ENCODE results near the gene MRPS30. TPM values are rescaled to one million over a fixed set of nuclear protein-coding genes. Genes with fewer than 3 reads are reported as not detected.
"Not testable (repeated sequence)": the region's sequence is repeated elsewhere in the genome, so short reads cannot be mapped to it uniquely, and the experiment has no call there.

The MRPS30 gene
- total and polyA plus RNA-seq, 11 donors, result 45.7 to 139 (median 74.0) TPM

DNA sequence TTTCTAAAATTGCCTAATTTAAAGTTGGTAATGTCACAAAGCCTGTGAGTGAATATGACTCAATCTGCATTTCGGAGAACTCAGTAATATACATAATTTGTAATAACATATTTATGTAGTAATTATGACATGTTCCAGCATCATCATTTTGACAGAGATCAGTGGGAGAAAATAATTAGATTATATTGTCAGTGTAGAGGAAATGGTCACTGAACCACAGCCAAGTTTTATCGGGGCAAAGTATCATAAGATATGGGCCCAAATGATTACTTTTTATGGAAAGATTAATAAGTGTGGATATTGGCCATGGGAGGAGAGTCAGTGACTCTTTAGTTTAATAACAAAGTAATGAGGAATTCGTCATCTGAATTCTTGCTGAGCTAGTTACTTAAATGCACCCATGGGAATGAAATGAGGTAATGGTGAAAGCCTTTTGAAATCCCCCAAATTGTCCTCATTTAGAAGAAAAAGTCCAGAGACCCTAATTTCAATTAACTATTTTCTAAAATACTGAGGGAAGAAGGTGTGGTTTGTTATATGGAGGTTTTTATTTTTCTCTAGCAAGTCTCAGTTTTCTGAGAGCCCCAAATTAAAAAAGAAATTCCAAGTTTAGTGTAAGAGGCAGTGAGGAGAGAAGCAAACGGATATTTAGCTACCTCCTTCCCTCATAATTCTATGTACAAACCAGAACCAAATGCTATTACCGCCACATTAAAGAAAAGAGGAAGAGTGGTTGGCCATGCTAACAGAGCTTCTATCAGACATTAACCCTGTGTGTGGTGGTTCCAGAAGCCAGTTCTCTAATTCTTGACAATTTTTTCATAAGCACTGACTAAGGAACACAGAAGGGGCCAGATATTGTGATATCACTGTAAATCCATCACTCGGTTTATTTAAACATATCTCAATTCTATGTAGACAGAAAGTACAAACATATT is 37.7 kb upstream of the MRPS30 start:
- no peaks in the 10 kb centered on the region for H3K36me3 ChIP-seq
- 56 to 67% (median 58%) methylated on average over 6 of the region's 6 CpGs for WGBS, 4 donors
- intact Hi-C loops (cut with DNase I), result loop anchor here in 9 of 10 donors (5.0 to 10.0 kb wide), 6 partner anchors 234 to 1136 kb away; no protein-coding TSS in a partner anchor
- H3K9me3 ChIP-seq, result no peaks in the 10 kb centered on the region
- H3K27me3 ChIP-seq, result no peaks in the 10 kb centered on the region
- H3K4me3 ChIP-seq, result no peak overlapping the region
- TF ChIP-seq POLR2A (IDR thresholded peaks at IDR 0.05), result no peak
- TF ChIP-seq, protein P1, sequence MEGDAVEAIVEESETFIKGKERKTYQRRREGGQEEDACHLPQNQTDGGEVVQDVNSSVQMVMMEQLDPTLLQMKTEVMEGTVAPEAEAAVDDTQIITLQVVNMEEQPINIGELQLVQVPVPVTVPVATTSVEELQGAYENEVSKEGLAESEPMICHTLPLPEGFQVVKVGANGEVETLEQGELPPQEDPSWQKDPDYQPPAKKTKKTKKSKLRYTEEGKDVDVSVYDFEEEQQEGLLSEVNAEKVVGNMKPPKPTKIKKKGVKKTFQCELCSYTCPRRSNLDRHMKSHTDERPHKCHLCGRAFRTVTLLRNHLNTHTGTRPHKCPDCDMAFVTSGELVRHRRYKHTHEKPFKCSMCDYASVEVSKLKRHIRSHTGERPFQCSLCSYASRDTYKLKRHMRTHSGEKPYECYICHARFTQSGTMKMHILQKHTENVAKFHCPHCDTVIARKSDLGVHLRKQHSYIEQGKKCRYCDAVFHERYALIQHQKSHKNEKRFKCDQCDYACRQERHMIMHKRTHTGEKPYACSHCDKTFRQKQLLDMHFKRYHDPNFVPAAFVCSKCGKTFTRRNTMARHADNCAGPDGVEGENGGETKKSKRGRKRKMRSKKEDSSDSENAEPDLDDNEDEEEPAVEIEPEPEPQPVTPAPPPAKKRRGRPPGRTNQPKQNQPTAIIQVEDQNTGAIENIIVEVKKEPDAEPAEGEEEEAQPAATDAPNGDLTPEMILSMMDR (IDR thresholded peaks at IDR 0.05), result no peak
- ATAC-seq, result peak in 1 of 4 donors; percentile 50
- no peaks in the 10 kb centered on the region for H3K4me1 ChIP-seq
- DNase-seq, result no peak
- no peak overlapping the region for H3K27ac ChIP-seq

GRCh38 chr5:44772397-44772796 is 36.4 kb upstream of the MRPS30 start:
- DNase-seq, ATAC-seq, H3K9me3 ChIP-seq, H3K4me1 ChIP-seq, H3K4me3 ChIP-seq, H3K27ac ChIP-seq, H3K27me3 ChIP-seq, H3K36me3 ChIP-seq: not testable (repeated sequence)
- WGBS, 4 donors, result 96 to 98% (median 97%) methylated on average over 11 of the region's 11 CpGs
- intact Hi-C loops (cut with DNase I), result loop anchor here in 9 of 10 donors (5.0 to 10.0 kb wide), 6 partner anchors 235 to 1138 kb away; no protein-coding TSS in a partner anchor

- ATAC-seq, result peak in 1 of 4 donors; percentile 51
- intact Hi-C loops (cut with DNase I), result loop anchor here (2.0 to 10.0 kb wide), 9 partner anchors 237 to 1140 kb away; no protein-coding TSS in a partner anchor
- 7 to 9% (median 8%) methylated on average over 1 of the region's 1 CpG for WGBS, 4 donors
Measured at GRCh38 chr5:44774279-44774880, 34.4 kb upstream of the MRPS30 start.

GRCh38 chr5:44779167-44779566 is 29.6 kb upstream of the MRPS30 start:
- TF ChIP-seq POLR2A (IDR thresholded peaks at IDR 0.05), result no peak
- TF ChIP-seq, protein P1 (IDR thresholded peaks at IDR 0.05), result no peak
- no peak overlapping the region for H3K4me3 ChIP-seq
- no peak for DNase-seq
- no peak for ATAC-seq
- intact Hi-C loops (cut with DNase I), result loop anchor here in 5 of 10 donors (10.0 kb wide), 3 partner anchors 1044 to 1144 kb away; no protein-coding TSS in a partner anchor
- H3K36me3 ChIP-seq, result no peaks in the 10 kb centered on the region
- no peak overlapping the region for H3K27ac ChIP-seq
- no peaks in the 10 kb centered on the region for H3K4me1 ChIP-seq
- H3K27me3 ChIP-seq, result no peaks in the 10 kb centered on the region
- 81 to 97% (median 92%) methylated on average over 4 of the region's 4 CpGs for WGBS, 4 donors
- no peaks in the 10 kb centered on the region for H3K9me3 ChIP-seq

More at GRCh38 chr5:44774279-44774880, 34.4 kb upstream of the MRPS30 start:
- no peaks in the 10 kb centered on the region for H3K4me1 ChIP-seq
- no peaks in the 10 kb centered on the region for H3K27me3 ChIP-seq
- no peaks in the 10 kb centered on the region for H3K36me3 ChIP-seq
- DNase-seq, result no peak
- H3K27ac ChIP-seq, result no peak overlapping the region
- H3K4me3 ChIP-seq, result no peak overlapping the region
- no peaks in the 10 kb centered on the region for H3K9me3 ChIP-seq
- no peak for TF ChIP-seq POLR2A (IDR thresholded peaks at IDR 0.05)
- TF ChIP-seq, protein P1 (IDR thresholded peaks at IDR 0.05), result peak; percentile 31 to 64 (median 49)

Measured in heart left ventricle (tissue), 16 donors.